Mesodermal cell (in vitro differentiated cells): ENCODE measurements around the gene TMEM266.

Experiments used
- H3K27ac ChIP-seq: 2 replicates; pipeline ENCODE4 v1.7.0; 2013; ENCODE audit warnings: mild to moderate bottlenecking, low read depth, low read length, moderate library complexity; ENCODE audit not compliant: severe bottlenecking
- H3K36me3 ChIP-seq: 2 replicates; pipeline ENCODE4 v1.7.1; 2013; ENCODE audit warnings: mild to moderate bottlenecking, low read length, moderate library complexity; ENCODE audit not compliant: control insufficient read depth, insufficient read depth
- H3K4me1 ChIP-seq: one replicate; pipeline ENCODE4 v1.7.1; 2013; ENCODE audit warnings: mild to moderate bottlenecking, low read length; ENCODE audit not compliant: insufficient read depth, control insufficient read depth, poor library complexity, severe bottlenecking
- H3K4me3 ChIP-seq: 2 replicates; pipeline ENCODE4 v1.7.0; 2013; ENCODE audit warnings: low read length, control low read depth, mild to moderate bottlenecking; ENCODE audit not compliant: insufficient read depth, poor library complexity, severe bottlenecking; ENCODE audit errors: extremely low read depth
- H3K9me3 ChIP-seq: 2 replicates; pipeline ENCODE4 v1.7.1; 2013; ENCODE audit warnings: mild to moderate bottlenecking, low read length, moderate library complexity; ENCODE audit not compliant: control insufficient read depth
- WGBS, 2 experiments: methylation state at CpG; one replicate each; pipeline ENCODE4 v1.1.5; 2013; ENCODE audit warnings: missing lambda C conversion rate in 2 of 2; ENCODE audit not compliant: insufficient coverage in 2 of 2; 5-methylcytosine and 5-hydroxymethylcytosine counted together

TMEM266 gene

DNA sequence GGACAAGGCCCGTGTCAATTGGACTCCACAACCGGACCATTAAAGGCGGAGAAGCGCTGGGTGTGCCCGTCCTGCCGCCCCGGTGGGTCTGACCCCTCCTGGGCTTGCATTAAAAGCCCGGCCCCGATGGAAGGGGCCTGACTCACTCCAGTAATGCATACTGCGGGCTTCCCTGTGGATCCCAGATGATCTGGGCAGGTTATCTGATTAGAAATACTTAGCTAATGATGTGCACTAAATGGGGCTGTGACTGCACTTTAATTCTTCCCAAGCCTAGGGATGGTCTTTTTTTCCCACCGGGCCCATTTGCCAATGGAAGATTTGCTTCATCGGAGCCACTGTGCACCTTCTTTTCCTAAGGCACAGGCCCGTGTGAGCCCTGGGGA is 124.9 kb downstream of the TMEM266 start:
- Histone ChIP-seq H3K36me3 (no peaks in the 10 kb centered on the region), H3K4me3 (no peak overlapping the region), H3K4me1 (peaks cover 30% of the 10 kb centered on the region), H3K27ac (peak overlapping the region; percentile 29), H3K9me3 (no peaks in the 10 kb centered on the region)
- WGBS, 2 experiments, result 85% methylated on average over 13 of the region's 13 CpGs

DNA sequence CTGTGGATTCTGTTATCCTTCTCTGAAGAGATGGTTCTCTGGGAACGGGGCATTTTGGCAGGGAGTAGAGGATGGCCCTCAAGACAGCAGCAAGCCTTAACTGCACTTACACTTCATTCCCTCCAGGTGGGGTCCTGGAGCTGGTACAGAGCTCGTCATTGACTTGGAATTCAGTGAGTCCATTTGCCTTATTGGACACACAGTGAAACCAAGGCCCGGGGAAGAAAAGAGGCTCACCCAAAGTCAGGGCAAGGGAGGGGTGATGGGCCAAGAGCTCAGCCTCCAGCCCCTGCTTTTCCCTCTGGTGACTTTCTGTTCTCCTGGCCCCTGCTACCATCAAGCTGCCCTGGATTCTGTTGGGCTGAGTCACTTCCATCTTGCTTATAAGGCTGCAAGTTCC is 125.9 kb downstream of the TMEM266 start:
- H3K4me1 ChIP-seq, result peaks cover 30% of the 10 kb centered on the region
- 56 to 57% methylated on average over 2 of the region's 3 CpGs for WGBS, 2 experiments
- H3K4me3 ChIP-seq, result no peak overlapping the region

GRCh38 chr15:76187163-76187562 is 127.4 kb downstream of the TMEM266 start:
- Histone ChIP-seq H3K9me3 (no peaks in the 10 kb centered on the region), H3K4me3 (no peak overlapping the region), H3K4me1 (peaks cover 26% of the 10 kb centered on the region), H3K36me3 (no peaks in the 10 kb centered on the region), H3K27ac (no peak overlapping the region)
- WGBS, 2 experiments, result 85 to 93% methylated on average over 3 of the region's 4 CpGs

More for the DNA sequence above, 125.9 kb downstream of the TMEM266 start:
- Histone ChIP-seq H3K27ac (peak overlapping the region; percentile 51), H3K9me3 (no peaks in the 10 kb centered on the region), H3K36me3 (no peaks in the 10 kb centered on the region)

GRCh38 chr15:76189106-76189505 is 129.3 kb downstream of the TMEM266 start:
- H3K4me3 ChIP-seq, result no peak overlapping the region
- H3K9me3 ChIP-seq, result no peaks in the 10 kb centered on the region
- peaks cover 21% of the 10 kb centered on the region for H3K4me1 ChIP-seq
- no peaks in the 10 kb centered on the region for H3K36me3 ChIP-seq
- 85 to 98% methylated on average over 2 of the region's 2 CpGs for WGBS, 2 experiments
- no peak overlapping the region for H3K27ac ChIP-seq

- WGBS, 2 experiments, result 82 to 83% methylated on average over 6 to 12 of the region's 12 CpGs
- Histone ChIP-seq H3K4me3 (no peak overlapping the region), H3K27ac (no peak overlapping the region), H3K9me3 (no peaks in the 10 kb centered on the region), H3K36me3 (no peaks in the 10 kb centered on the region), H3K4me1 (peaks cover 22% of the 10 kb centered on the region)
Observed at GRCh38 chr15:76190070-76190564, 130.3 kb downstream of the TMEM266 start.

GRCh38 chr15:76190751-76191538 is 131.2 kb downstream of the TMEM266 start:
- Histone ChIP-seq H3K4me3 (no peak overlapping the region), H3K4me1 (peaks cover 20% of the 10 kb centered on the region), H3K9me3 (no peaks in the 10 kb centered on the region), H3K36me3 (no peaks in the 10 kb centered on the region), H3K27ac (no peak overlapping the region)
- 22 to 25% methylated on average over 31 of the region's 34 CpGs for WGBS, 2 experiments

GRCh38 chr15:76191539-76192244 is 131.9 kb downstream of the TMEM266 start:
- H3K27ac ChIP-seq, result no peak overlapping the region
- H3K4me3 ChIP-seq, result no peak overlapping the region
- peaks cover 18% of the 10 kb centered on the region for H3K4me1 ChIP-seq
- no peaks in the 10 kb centered on the region for H3K9me3 ChIP-seq
- H3K36me3 ChIP-seq, result no peaks in the 10 kb centered on the region
- WGBS, 2 experiments, result 93% methylated on average over 52 to 55 of the region's 55 CpGs

- Histone ChIP-seq H3K36me3 (no peaks in the 10 kb centered on the region), H3K4me3 (no peak overlapping the region), H3K9me3 (no peaks in the 10 kb centered on the region), H3K27ac (no peak overlapping the region), H3K4me1 (peaks cover 27% of the 10 kb centered on the region)
- 91 to 94% methylated on average over 8 of the region's 8 CpGs for WGBS, 2 experiments
Observed at GRCh38 chr15:76192715-76193114, 132.9 kb downstream of the TMEM266 start.

DNA sequence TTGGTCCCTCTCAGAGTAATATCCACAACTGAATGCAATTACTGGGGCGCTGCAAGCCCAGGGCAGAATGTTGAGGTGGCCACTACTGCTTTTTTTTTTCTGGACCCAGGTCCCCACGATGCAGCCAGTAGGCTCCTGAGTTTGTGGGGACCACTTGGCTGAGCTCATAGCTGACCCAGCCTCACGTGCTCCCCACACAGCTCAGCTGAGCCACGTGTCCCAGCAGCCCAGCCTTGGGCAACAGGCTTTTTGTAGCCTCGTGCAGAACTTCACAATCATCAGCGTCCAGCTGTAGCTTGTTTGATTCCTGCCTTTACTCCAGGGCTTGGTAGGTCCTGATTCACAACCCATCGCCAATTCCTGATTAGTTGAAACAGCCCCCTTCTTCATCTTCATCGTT is 134.1 kb downstream of the TMEM266 start:
- H3K4me1 ChIP-seq, result peaks cover 27% of the 10 kb centered on the region
- 85 to 93% methylated on average over 7 to 8 of the region's 8 CpGs for WGBS, 2 experiments
- no peak overlapping the region for H3K4me3 ChIP-seq
- no peak overlapping the region for H3K27ac ChIP-seq
- no peaks in the 10 kb centered on the region for H3K9me3 ChIP-seq
- no peaks in the 10 kb centered on the region for H3K36me3 ChIP-seq

- no peak overlapping the region for H3K27ac ChIP-seq
Observed at GRCh38 chr15:76195506-76196268, 135.9 kb downstream of the TMEM266 start.

More at GRCh38 chr15:76195506-76196268, 135.9 kb downstream of the TMEM266 start:
- Histone ChIP-seq H3K4me3 (no peak overlapping the region), H3K4me1 (peaks cover 27% of the 10 kb centered on the region), H3K9me3 (no peaks in the 10 kb centered on the region), H3K36me3 (no peaks in the 10 kb centered on the region)
- 88 to 90% methylated on average over 6 to 7 of the region's 7 CpGs for WGBS, 2 experiments
